HG02943 (cell line): Measurements from ENCODE around the gene TICAM2.

Experiments used
- ATAC-seq: cut with Tn5 transposase; IDR thresholded peaks from one replicate; pipeline ENCODE4 v1.9.1; 2021; ENCODE audit warnings: mild to moderate bottlenecking, low read depth, moderate library complexity; ENCODE audit not compliant: unreplicated experiment

The TICAM2 gene

DNA sequence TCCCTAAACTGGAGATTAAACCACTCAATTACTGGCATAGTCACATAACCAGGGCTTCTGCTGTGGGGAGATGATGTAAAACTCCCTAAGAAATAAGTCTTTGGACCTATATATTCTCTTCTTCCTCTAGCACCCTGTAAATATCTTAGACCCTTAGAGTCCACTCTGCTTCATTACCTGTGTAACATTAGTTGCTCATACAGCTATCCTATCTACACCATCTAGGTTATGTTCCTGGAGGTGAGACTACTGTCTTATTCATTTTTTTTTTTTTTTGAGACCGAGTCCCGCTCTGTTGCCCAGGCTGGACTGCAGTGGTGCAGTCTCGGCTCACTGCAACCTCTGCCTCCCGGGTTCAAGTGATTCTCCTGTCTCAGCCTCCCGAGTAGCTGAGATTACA is 9.6 kb upstream of the TICAM2 start:
- no peak for ATAC-seq

- ATAC-seq = no peak
These were observed 5.7 kb upstream of the TICAM2 start for GRCh38 chr5:115607935-115608334.

- ATAC-seq = no peak
These were observed 3.2 kb upstream of the TICAM2 start for GRCh38 chr5:115605436-115605835.

DNA sequence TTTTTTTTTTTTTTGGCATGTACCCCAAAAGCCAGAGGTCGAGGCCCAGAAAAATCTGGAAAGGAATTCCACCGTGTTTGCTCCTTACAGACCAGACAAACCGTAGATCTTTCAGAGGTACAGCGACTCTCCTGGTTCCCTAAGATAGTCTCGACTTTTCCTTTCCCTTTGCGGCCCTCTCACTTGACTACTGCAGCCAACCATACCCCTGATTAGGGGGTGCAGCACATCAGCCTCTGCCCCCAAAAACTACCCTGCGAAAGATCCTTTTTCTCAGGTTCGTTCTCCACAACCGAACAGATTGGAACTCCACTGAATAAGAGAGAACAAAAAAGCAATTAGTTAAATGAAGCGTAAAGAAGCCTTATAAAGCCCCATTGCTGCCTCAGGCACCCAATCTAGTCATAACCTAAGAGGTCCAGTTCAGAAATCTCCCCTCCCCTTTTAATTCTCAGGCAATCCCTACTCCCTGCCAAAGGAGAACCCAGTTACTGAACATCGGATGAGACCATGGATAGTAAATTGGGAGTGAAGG is 379 bp upstream of the TICAM2 start:
- peak; percentile 10 for ATAC-seq

DNA sequence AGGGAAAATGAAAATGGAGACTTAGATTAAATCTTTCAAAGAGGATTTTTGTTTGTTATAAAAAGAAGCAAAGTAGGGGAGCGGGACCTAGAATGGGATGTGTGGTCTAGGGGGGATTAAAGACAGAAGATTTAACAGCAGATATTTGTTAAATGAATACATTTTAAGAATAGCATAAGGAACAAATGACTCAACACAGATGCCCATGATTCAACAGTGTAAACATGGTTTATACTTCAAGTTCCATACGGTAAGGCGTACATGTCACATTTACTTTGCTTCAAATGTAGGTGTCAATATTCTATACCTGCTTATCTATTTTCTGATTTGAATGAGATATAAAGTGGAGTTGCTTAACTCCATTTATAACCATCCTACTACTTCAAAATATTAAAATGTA is 1.5 kb downstream of the TICAM2 start:
- no peak for ATAC-seq

DNA sequence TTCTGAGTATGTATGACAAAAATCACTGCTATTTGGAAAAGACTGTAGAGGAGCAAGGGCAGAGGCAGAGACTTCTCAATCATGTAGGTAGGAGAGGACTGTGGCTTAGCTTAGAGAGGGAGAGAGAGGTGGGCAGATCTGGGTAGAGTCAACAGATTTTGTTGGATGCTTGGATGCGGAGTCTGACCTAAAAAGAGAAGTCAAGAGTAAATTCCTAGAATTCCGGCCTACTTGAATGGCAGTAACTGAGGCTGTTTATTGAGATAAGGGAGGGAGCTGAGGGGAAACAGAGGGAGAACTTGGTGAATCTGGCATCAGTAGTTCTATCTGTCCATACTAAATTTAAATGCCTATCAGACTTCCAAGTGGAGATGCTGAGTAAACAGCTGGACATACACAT is 2.4 kb downstream of the TICAM2 start:
- ATAC-seq = no peak

DNA sequence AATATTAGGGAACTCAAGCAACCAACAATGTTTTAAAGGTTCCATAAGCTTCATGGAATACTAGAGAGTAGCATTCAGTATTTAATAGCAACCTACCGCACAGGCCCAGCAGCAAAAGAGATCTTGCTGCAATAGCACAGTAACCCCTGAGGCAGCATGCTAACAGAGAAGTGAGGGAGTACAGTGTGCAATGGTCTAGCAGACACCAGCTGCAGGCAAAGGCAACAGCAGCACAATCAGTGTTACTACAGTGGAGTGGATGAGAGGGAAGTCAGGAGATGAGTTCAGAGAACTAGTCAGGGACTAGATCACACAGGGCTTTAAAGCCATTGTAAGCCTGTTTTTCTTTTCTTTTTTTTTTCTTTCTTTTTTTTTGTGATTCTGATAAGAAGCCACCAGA is 2.8 kb downstream of the TICAM2 start:
- no peak for ATAC-seq

DNA sequence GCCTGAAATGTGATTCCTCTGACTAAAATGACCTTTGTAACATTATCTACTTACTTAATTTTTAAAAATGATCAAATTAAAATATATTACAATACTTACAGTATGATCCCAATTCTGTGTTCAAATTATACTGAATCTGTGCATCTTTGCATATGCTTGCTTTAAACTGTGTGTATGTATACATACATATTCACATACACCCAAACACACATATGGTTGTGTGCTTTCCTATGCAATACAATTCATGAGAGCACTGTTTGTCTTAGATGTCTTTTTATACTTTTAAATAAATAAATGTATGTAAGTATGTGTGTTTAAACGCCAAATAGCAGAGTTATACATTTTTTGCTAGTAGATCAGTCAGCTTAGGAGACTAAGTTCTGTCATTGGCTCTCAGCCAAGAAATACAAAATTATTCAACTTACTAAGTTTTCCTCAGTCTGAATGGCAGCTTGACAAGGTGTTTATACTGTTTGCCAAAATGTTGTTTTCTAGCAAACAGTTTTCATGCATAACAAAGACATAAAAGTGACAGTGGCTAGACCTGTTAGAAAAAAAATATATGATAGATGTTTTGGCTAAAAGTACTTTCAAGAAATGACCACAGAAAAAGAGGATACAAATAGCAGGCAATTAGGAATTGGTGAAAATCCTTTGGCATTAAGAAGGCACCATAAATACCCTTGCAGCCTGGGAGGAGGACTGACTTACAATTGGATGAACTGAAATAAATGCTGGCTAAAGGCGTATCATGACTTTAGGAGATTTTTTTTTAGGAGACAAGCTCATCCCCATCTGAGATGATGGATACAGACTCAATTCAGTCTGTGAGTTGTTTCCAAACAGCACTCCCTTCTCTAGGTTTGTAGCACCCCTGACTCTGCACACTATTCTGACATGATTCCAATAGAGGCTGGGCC is 7.9 kb downstream of the TICAM2 start:
- no peak for ATAC-seq

GRCh38 chr5:115589043-115589442 is 13.2 kb downstream of the TICAM2 start:
- no peak for ATAC-seq

GRCh38 chr5:115588640-115589039 is 13.6 kb downstream of the TICAM2 start:
- no peak for ATAC-seq

GRCh38 chr5:115586525-115587146 is 15.6 kb downstream of the TICAM2 start:
- ATAC-seq = no peak

- ATAC-seq = no peak
These were observed 17.0 kb downstream of the TICAM2 start for GRCh38 chr5:115585265-115585664.

GRCh38 chr5:115584501-115584900 is 17.8 kb downstream of the TICAM2 start:
- no peak for ATAC-seq

DNA sequence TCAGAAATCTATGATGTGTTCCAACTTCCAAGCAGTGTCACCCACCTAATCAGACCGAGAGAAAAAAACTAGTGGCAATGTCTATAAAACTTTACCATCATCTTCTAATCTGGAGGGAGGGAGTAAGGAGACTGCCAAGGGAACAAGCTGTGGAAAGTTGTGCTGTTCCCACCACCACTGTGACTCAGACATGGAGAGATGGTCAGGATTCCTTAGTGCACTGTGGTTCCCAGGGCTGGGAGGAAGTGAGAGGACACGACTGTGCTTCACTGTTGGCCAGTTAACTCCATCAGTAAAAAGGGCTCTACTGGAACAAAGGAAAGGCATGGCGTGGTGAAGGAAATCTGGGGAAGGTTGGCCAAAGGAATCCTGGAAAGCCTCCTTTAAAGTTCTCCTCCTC is 18.8 kb downstream of the TICAM2 start:
- ATAC-seq = no peak

GRCh38 chr5:115580941-115581340 is 21.3 kb downstream of the TICAM2 start:
- ATAC-seq = no peak

DNA sequence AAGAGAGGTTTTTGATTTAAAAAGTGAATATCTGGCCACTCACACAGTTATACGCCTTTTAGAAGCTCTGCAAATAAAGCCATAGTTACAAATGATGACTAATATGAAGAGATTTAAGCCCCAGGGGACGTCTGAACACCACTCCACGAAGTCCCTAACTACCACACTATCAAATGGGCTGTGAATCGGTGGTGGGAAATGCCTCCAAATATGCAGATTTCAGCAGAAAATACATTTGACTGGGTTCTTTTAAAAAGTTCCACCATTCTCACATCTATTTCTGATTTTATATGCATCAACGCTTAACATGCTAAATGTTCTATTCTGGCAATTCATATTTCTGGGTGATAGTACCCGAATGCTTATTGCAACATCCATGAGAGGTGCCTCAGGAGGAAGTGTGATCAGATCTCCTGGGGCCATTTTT is 22.5 kb downstream of the TICAM2 start:
- ATAC-seq = peak; percentile 59

GRCh38 chr5:115579216-115579615 is 23.1 kb downstream of the TICAM2 start:
- no peak for ATAC-seq

DNA sequence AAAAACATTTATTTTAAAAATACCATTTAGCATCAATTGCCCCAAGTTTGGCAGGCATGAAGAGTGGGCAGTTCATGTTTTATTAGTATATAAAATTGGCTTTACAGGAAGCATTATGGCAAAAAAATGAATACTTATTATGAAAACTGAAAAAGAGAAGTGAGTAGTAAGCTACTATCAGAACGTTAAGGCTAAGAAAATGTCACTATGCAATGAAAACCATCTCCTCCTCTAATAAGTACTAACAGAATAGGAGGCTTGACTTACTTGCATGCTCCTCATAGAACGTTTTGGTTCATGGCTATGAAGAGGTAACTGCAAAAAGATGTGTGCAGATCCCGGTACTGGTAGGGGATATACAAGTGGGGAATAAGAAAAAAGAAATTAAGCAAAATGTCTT is 23.6 kb downstream of the TICAM2 start:
- peak; percentile 55 for ATAC-seq

DNA sequence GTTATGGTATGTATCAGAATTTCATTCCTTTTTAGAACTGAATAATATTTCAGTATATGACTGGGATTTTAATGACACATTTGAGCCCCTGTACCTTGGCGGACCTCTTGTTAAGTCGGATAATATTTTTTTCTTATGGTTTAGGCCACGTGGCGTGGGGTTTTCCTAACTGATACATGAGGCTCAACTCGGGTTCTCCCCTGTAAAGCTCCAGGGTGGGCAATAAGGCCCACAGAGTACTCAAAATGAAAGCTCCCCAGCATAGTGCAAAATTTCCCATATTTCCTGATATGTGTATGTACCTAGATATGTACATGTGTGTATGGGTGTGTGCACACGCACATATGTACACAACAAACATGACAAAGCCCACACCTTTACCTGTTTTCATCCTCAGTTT is 24.5 kb downstream of the TICAM2 start:
- ATAC-seq = no peak

DNA sequence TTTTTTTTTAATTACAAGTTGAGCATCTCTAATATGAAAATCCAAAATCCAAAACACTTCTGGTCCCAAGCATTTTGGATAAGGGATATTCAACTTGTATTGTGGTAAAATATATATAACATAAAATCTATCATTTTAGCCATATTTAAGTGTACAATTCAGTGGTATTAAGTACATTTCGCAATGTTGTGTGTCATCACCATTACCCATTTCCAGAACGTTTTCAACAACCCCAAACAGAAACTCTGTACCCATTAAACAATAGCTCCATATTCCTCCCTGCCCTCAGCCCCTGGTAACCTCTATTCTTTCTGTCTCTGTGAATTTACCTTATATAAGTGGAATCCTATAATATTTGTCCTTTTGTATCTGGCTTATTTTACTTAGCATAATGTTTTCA is 24.9 kb downstream of the TICAM2 start:
- no peak for ATAC-seq

DNA sequence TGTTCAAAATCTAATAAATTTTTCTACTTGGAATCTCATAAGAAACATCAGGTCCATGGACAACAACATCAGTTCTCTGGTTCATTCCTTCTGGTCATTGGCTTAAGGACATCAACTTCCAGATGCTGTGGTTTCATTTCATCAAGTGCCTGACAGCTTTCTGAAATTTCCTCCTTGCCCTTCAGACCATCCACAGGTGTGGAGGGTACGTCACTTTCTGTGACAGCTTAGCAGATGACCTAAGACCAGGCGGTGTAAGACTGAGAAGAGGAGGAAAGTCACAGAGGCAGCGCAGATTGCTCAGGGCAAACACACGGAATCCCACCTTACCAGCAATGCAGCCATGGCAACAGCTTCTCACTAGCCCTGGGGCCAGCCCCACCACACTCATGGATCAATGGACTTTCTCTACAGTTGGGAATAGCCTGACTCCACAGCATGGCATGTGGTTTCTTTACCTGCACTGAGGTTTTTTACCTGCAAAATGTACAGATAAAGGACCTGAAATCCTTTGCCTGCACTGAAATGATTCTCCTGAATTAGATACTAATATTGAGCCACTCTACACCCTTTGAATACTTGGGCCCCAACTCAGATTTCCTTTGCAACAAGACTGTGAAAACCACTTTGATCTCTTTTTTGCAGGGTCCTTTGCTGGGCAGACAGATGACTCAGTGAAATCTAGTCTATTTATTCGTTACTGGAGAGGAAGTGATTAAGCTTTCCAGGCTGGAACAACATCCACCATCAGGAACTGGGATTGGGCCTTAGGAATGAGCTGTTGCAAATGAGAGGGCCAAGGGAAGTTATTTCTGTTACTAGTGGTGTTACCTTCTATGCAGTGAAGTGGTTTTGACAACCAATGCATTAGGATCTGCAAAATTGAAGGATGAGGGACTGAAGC is 26.9 kb downstream of the TICAM2 start:
- no peak for ATAC-seq
